Glomerular endothelial cell (primary cell): ENCODE measurements around the gene PCDHGA7. TPM values are rescaled to one million over a fixed set of nuclear protein-coding genes. Genes with fewer than 3 reads are reported as not detected.
"Not testable (repeated sequence)": the region's sequence is repeated elsewhere in the genome, so short reads cannot be mapped to it uniquely, and the experiment has no call there.

Source experiments
- DNase-seq: peaks from one replicate; pipeline ENCODE4 v3.0.0-alpha.2; 2011; ENCODE audit warnings: low read depth, low spot score; ENCODE audit errors: extremely low read depth
- total RNA-seq: library from RNA; depleted of rRNA; stranded (reverse); fragments of >200 nt; gene quantifications from 2 replicates; pipeline ENCODE4 v1.2.3, GENCODE V29; 2015

PCDHGA7 gene
- total RNA-seq, 1 donor from 2014 or later, result 5.3 TPM

DNA sequence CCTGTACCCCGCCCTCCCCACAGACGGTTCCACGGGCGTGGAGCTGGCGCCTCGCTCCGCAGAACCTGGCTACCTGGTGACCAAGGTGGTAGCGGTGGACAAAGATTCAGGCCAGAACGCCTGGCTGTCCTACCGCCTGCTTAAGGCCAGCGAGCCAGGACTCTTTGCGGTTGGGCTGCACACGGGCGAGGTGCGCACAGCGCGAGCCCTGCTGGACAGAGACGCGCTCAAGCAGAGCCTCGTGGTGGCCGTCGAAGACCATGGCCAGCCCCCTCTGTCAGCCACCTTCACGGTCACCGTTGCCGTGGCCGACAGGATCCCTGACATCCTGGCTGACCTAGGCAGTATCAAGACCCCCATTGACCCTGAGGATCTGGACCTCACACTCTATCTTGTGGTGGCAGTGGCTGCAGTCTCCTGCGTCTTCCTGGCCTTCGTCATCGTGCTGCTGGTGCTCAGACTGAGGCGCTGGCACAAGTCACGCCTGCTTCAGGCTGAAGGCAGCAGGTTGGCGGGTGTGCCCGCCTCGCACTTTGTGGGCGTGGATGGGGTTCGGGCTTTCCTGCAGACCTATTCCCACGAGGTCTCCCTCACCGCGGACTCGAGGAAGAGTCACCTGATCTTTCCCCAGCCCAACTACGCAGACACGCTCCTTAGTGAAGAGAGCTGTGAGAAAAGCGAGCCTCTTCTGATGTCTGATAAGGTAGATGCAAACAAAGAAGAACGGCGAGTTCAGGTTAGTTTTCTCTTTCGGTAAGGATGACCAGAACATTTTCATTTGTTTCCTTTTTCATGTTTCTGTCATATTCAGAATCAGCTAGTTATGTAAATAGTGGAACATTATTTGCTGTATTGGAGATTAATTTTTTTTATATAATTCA, 16.3 kb upstream of the PCDHGA7 start:
- DNase-seq, result no peak

DNA sequence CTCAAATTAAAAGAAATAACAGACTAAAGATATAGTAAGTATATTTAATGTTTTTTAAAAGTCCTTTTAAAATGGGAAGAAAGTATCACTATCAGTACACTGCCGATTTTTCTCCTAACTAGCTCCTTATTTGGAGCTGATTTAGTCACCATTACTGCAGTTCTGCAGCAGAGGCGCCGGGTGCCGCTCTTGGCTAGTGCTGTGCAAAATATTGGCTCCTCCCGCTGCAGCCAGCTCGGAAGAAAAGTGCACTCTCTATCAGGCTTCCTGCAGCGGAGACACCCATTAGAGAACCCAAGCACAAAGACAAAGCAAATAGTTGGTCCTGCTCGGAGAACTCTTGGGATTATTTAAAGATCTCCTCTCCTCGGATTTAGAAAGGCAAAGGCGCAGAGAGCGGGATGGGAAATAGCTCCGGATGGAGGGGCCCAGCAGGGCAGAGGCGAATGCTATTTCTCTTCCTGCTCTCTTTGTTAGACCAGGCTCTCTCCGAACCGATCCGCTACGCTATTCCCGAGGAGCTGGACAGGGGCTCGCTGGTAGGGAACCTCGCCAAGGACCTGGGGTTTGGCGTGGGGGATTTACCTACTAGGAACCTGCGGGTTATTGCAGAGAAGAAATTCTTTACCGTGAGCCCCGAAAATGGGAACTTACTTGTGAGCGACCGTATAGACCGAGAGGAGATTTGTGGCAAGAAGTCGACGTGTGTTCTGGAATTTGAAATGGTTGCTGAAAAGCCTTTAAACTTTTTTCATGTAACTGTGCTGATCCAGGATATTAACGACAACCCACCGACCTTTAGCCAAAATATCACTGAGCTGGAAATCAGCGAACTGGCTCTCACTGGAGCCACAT, 12.3 kb upstream of the PCDHGA7 start, which contains the start of gene PCDHGB3:
PCDHGB3 (plus strand) TSS at position 249 of the 855 bp plus-strand sequence; CDS start at position 402, 153 bp downstream.
- no peak for DNase-seq

DNA sequence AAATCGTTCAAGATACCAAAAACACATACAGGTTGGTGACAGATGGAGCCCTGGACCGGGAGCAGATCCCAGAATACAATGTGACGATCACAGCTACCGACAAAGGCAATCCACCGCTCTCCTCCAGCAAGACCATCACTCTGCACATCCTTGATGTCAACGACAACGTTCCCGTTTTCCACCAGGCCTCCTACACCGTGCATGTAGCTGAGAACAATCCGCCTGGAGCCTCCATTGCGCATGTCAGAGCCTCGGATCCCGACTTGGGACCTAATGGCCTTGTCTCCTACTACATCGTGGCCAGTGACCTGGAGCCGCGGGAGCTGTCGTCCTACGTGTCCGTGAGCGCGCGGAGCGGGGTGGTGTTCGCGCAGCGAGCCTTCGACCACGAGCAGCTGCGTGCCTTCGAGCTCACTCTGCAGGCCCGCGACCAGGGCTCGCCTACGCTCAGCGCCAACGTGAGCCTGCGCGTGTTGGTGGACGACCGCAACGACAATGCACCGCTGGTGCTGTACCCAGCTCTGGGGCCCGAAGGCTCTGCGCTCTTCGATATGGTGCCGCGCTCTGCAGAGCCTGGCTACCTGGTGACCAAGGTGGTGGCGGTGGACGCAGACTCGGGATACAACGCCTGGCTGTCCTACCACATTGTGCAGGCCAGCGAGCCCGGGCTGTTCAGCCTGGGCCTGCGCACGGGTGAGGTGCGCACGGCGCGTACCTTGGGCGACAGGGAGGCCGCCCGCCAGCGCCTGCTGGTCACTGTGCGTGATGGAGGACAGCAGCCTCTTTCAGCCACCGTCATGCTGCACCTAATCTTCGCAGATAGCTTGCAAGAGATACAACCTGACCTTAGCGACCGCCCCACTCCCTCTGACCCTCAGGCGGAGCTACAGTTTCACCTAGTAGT, 10.7 kb upstream of the PCDHGA7 start:
- DNase-seq, result no peak

DNA sequence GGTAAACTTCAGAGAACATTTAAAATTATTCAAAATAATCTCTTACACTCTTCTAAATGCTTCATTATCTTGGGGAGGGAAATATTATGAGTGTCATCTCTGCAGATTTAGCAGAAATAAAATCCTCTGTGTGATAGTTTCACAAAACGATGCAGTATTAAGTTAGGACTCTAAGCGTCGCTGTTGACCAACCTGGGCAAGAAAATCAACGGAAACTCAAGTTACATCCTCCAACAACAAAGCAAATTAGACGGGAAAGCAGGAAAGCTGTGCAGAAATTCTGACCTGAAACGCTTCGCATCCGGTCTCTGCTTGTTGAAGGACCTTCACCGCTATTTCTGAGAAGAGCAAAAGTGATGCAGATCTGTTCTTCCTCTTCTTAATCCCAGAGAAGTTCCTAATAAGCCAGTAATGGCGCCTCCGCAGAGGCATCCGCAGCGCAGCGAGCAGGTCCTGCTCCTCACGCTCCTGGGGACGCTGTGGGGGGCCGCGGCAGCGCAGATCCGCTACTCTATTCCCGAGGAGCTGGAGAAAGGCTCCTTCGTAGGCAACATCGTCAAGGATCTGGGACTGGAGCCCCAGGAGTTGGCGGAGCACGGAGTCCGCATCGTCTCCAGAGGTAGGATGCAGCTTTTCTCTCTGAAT, 8.7 kb upstream of the PCDHGA7 start, which contains the start of gene PCDHGA6:
PCDHGA6 (plus strand) TSS at position 219 of the 645 bp plus-strand sequence; CDS start at position 412, 193 bp downstream.
- DNase-seq, result no peak

DNA sequence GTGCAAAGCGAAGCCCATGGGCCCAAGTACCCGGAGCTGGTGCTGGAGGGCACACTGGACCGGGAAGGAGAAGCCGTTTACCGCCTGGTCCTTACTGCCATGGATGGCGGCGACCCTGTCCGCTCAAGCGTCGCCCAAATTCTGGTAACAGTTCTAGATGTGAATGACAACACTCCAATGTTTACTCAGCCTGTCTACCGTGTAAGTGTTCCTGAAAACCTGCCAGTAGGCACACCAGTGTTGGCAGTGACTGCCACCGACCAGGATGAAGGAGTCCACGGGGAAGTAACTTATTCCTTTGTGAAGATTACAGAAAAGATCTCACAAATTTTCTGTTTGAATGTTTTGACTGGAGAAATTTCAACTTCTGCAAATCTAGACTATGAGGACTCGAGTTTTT, 7.9 kb upstream of the PCDHGA7 start:
- DNase-seq, result no peak

DNA sequence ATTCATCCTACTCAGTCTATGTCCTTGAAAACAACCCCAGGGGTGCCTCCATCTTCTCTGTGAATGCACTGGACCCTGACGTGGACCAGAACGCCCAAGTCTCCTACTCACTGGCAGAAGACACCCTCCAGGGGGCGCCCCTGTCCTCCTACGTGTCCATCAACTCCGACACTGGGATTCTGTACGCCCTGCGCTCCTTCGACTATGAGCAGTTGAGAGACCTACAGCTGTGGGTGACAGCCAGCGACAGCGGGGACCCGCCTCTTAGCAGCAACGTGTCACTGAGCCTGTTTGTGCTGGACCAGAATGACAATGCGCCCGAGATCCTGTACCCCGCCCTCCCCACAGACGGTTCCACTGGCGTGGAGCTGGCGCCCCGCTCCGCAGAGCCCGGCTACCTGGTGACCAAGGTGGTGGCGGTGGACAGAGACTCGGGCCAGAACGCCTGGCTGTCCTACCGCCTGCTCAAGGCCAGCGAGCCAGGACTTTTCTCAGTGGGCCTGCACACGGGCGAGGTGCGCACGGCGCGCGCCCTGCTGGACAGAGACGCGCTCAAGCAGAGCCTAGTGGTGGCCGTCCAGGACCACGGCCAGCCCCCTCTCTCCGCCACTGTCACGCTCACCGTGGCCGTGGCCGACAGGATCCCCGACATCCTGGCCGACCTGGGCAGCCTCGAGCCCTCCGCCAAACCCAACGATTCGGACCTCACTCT, 6.9 kb upstream of the PCDHGA7 start:
- DNase-seq, result not testable (repeated sequence)

DNA sequence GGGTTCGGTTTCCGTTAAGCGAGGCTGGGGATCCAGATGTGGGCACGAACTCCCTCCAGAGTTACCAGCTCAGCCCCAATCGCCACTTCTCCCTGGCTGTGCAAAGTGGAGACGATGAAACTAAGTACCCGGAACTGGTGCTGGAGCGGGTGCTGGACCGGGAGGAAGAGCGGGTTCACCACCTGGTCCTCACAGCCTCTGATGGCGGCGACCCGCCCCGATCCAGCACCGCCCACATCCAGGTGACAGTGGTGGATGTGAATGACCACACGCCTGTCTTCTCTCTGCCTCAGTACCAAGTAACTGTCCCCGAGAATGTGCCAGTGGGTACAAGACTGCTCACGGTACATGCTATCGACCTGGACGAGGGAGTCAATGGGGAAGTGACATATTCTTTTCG, 803 bp downstream of the PCDHGA7 start:
- no peak for DNase-seq

DNA sequence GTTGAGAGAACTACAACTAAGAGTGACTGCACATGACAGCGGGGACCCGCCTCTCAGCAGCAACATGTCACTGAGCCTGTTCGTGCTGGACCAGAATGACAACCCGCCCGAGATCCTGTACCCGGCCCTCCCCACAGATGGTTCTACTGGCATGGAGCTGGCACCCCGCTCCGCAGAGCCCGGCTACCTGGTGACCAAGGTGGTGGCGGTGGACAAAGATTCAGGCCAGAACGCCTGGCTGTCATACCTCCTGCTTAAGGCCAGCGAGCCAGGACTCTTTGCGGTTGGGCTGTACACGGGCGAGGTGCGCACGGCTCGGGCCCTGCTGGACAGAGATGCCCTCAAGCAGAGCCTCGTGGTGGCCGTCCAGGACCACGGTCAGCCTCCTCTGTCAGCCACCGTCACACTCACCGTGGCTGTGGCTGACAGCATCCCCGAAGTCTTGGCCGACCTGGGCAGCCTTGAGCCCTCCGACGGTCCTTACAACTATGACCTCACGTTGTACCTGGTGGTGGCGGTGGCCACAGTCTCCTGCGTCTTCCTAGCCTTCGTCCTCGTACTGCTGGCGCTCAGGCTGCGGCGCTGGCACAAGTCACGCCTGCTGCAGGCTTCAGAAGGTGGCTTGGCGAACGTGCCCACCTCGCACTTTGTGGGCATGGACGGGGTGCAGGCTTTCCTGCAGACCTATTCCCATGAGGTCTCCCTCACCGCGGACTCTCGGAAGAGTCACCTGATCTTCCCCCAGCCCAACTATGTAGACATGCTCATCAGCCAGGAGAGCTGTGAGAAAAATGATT, 2.1 kb downstream of the PCDHGA7 start:
- DNase-seq, result no peak

DNA sequence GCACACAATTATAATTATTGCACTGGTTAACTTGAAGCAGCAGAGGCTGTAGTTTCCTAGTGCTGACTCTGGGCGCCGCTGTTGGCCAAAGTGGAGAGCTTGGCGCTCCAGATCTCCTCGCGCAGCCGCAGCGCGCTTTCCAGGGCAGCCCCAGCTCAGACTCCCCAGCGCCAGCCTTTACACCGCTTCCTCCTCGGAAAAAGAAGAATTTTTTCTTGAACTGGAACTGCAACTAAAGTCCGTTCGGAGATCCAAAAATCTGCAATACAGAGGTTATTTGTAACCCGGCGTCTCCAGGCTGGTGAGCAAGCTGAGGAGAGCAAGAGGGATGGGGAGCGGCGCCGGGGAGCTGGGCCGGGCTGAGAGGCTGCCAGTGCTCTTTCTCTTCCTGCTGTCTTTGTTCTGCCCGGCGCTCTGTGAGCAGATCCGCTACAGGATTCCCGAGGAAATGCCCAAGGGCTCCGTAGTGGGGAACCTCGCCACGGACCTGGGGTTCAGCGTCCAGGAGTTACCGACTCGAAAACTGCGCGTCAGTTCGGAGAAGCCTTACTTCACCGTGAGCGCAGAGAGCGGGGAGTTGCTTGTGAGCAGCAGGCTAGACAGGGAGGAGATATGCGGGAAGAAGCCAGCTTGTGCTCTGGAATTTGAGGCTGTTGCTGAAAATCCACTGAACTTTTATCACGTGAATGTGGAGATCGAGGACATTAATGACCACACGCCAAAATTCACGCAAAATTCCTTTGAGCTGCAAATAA, 5.2 kb downstream of the PCDHGA7 start, which contains the start of gene PCDHGB4:
PCDHGB4 (plus strand) TSS at position 142 of the 755 bp plus-strand sequence; CDS start at position 329, 187 bp downstream.
- DNase-seq, result not testable (repeated sequence)

DNA sequence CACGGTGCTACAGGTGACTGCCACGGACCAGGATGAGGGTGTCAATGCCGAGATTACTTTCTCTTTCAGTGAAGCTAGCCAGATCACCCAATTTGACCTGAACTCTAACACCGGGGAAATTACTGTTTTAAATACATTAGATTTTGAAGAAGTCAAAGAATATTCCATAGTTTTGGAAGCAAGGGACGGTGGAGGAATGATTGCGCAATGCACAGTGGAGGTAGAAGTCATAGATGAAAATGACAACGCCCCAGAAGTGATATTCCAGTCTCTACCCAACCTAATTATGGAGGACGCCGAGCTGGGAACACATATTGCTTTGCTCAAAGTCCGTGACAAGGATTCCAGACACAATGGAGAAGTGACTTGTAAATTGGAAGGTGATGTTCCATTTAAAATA, 6.1 kb downstream of the PCDHGA7 start:
- DNase-seq, result no peak

DNA sequence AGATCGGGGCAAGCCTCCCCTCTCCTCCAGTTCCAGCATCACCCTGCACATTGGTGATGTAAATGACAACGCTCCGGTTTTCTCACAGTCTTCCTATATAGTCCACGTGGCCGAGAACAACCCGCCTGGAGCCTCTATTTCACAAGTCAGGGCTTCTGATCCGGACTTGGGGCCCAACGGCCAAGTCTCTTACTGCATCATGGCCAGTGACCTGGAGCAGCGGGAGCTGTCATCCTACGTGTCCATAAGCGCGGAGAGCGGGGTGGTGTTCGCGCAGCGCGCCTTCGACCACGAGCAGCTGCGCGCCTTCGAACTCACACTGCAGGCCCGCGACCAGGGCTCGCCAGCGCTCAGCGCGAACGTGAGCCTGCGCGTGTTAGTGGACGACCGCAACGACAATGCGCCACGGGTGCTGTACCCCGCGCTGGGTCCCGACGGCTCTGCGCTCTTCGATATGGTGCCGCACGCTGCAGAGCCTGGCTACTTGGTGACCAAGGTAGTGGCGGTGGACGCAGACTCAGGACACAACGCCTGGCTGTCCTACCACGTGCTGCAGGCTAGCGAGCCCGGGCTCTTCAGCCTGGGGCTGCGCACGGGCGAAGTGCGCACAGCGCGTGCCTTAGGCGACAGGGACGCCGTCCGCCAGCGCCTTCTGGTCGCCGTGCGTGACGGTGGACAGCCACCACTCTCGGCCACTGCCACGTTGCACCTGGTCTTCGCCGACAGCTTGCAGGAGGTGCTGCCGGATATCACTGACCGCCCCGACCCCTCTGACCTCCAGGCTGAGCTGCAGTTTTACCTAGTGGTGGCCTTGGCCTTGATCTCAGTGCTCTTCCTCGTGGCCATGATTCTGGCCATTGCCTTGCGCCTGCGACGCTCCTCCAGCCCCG, 6.9 kb downstream of the PCDHGA7 start:
- no peak for DNase-seq

DNA sequence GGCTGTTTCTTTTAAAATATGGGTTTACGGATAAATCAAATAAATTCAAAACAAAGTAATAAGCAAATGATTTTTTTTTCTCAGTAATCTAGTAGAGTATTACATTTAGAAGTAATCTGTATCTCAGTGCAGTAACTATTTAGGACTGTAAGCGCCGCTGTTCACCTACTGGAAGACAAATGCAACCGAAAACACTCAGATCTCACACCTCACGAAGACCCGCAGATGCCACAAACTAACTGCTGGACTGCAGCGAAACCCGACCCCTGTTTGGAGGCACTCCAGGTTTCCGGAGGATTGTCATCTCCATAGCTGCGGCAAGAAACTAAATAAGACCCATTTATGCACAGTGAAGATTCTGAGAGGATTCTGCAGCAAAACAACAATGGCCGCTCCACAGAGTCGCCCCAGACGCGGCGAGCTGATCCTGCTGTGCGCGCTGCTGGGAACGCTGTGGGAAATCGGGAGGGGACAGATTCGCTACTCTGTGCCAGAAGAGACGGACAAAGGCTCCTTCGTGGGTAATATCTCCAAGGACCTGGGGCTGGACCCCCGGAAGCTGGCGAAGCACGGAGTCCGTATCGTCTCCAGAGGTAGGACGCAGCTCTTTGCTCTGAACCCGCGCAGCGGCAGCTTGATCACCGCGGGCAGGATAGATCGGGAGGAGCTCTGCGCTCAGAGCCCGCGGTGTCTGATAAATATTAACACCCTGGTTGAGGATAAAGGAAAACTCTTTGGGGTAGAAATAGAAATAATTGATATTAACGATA, 10.1 kb downstream of the PCDHGA7 start, which contains the start of gene PCDHGA8:
PCDHGA8 (plus strand) TSS at position 205 of the 770 bp plus-strand sequence; CDS start at position 386, 181 bp downstream.
- no peak for DNase-seq

DNA sequence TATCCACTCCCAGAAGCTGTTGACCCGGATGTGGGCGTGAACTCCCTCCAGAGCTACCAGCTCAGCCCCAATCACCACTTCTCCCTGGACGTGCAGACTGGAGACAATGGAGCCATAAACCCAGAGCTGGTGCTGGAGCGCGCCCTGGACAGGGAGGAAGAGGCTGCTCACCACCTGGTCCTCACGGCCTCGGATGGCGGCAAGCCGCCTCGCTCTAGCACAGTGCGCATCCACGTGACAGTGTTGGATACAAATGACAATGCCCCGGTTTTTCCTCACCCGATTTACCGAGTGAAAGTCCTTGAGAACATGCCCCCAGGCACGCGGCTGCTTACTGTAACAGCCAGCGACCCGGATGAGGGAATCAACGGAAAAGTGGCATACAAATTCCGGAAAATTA, 10.7 kb downstream of the PCDHGA7 start:
- no peak for DNase-seq

DNA sequence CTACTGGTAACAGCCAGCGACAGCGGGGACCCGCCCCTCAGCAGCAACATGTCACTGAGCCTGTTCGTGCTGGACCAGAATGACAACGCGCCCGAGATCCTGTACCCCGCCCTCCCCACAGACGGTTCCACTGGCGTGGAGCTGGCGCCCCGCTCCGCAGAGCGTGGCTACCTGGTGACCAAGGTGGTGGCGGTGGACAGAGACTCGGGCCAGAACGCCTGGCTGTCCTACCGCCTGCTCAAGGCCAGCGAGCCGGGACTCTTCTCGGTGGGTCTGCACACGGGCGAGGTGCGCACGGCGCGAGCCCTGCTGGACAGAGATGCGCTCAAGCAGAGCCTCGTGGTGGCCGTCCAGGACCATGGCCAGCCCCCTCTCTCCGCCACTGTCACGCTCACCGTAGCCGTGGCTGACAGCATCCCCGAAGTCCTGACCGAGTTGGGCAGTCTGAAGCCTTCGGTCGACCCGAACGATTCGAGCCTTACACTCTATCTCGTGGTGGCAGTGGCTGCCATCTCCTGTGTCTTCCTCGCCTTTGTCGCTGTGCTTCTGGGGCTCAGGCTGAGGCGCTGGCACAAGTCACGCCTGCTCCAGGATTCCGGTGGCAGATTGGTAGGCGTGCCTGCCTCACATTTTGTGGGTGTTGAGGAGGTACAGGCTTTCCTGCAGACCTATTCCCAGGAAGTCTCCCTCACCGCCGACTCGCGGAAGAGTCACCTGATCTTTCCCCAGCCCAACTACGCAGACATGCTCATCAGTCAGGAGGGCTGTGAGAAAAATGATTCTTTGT, 12.1 kb downstream of the PCDHGA7 start:
- not testable (repeated sequence) for DNase-seq
